NCI-H2227 (cell line): ENCODE results near the gene DAB1.

Experiments
- DNase-seq: peaks from one replicate; lab custom pipeline; 2025; ENCODE audit not compliant: unreplicated experiment; lab: John Stamatoyannopoulos, UW

Gene DAB1

DNA sequence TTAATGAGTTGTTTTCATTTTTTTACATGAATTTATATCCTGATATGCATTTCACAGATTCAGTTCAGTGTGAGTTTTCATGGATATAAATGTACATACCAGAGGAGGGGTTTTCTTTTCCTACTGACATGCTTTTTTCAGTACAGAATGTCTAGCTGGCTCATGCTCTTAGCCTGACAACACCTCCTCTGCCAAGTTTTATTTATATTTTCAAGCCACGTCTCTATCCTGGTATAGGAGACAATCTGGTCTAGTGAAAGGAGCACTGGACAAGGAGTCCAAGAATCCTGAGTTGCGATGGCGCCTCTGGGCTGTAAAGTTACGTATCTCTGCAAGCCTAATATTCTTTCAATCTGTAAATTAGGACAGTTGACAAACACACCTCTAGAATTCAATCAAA is 4.9 kb downstream of the DAB1 start:
- DNase-seq, result no peak

GRCh38 chr1:57411262-57411661 is 12.6 kb downstream of the DAB1 start:
- DNase-seq, result no peak

- no peak for DNase-seq
Measured at GRCh38 chr1:57410508-57410907, 13.4 kb downstream of the DAB1 start.

- DNase-seq, result no peak
Measured at GRCh38 chr1:57407928-57408327, 15.9 kb downstream of the DAB1 start.

DNA sequence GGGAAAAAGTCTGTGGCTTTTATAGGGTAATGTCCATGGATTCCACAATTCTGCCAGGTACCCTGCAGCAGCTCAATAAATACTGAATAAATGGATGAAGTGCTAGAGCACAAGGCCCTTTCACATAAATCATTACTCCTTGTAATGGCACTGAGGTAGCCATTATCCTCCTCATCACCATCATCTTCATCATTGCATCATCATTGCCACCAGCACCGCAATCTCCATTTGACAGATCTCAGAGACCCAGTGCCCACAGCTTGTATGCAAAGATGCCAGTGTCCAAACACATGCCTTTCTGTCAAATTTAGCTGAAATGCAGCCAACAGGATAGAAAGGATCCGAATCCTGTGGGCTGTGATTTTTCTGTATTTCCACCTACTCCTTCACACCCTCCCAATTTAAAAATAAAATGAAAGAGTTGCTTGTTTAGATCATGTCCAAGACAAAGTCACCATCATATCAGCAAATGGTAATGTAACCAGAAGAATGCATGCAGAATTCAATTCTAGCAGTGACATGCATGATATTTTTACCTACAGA is 17.4 kb downstream of the DAB1 start:
- DNase-seq, result no peak

GRCh38 chr1:57404884-57405283 is 19.0 kb downstream of the DAB1 start:
- no peak for DNase-seq

GRCh38 chr1:57403201-57403600 is 20.7 kb downstream of the DAB1 start:
- DNase-seq, result no peak

DNA sequence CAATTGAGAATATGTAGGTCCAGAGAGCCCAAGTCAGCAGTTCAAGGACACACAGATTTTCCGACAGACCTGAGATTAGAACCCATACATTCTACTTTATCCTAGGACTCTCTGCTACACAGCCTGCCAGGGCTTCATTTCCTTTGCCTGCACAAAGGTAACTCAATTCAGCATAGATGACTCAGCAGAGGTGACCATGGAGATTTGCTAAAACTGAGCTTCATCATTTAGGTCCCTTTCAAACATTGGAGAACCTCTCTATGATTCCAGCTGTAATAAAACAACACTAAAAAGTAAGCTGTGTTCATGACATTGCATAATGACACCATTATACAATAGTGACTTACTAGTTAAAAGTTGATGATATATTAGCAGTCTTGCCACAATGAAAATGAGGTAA is 22.2 kb downstream of the DAB1 start:
- no peak for DNase-seq

- DNase-seq, result no peak
Measured at GRCh38 chr1:57400048-57400447, 23.8 kb downstream of the DAB1 start.

GRCh38 chr1:57393058-57393584 is 30.7 kb downstream of the DAB1 start:
- no peak for DNase-seq

- DNase-seq, result peak; percentile 6
Measured at GRCh38 chr1:57385336-57385735, 38.5 kb downstream of the DAB1 start.

DNA sequence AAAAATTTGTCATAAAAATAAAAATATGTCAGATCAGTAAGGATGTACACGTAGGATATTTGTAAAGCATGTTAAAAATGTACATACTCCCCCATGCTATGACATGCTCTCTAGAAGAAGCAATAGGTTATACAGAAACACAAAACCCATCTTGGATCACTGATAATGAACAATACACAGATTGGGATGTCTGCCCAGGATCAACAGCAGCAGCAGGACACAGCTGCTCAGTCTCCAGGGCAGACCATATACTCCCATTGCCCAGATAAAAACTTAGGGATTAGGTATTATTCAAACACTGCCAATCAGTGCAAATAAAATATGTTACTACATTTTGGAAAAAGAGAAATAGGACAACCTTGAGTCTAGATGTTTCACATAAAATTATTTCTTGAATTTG is 39.0 kb downstream of the DAB1 start:
- no peak for DNase-seq

- DNase-seq, result no peak
Measured at GRCh38 chr1:57384284-57384683, 39.6 kb downstream of the DAB1 start.

GRCh38 chr1:57381871-57382270 is 42.0 kb downstream of the DAB1 start:
- DNase-seq, result no peak

DNA sequence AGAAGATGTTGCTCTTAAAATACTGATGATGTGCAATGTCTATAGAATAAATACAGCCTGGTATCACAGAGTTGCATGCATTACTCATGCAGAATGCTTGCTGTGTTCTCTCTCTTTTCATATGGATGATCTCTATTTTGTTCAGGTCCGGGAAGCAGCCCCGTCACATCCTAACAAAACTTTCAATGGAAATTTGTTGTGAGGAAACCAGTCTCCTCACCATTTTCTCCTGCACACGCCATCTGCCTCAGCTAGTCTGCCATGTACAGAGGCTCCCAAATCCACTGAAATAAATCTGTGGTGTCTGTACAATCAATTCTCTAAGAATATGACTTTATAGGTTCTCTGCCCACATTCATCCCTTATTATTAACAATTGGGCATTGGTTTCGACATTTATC is 42.4 kb downstream of the DAB1 start:
- DNase-seq, result no peak

GRCh38 chr1:57380923-57381322 is 42.9 kb downstream of the DAB1 start:
- no peak for DNase-seq

- no peak for DNase-seq
Measured at GRCh38 chr1:57378534-57378933, 45.3 kb downstream of the DAB1 start.

DNA sequence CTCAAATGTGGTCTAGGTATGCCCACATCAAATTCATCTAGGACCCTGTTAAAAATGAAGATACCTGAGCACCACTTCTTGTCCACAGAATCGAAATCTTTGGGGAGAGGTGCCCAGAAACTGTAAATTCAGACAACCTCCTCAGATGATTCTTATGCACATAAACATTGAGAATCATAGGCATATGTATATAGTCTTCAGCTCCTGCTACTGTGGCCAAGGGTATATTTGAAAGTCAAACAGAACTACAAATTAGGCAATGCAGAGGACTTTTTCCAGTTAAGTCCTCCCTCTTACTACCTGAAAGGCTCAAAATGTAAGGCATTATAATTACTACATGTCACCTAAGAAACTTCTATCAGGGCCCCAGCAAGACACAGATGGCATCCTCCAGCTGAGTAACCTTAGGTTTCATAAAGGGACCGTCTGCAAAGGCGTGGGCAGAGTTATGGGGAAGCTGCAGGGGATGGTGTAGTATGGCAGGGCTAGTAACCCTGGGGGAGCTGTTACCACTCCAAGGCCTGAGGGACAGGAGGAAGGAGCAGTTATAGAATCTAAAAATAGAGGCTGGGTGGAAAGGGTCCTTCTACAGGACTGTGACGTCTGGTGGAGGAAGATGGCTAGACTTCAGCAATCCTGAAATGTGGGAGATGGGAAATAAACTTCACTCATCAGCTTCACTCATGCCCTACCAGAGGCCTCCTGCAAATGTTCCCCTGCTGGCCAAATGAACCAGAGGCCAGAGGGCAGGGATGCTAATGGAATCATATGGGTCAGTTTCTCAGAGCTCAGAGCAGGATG is 46.3 kb downstream of the DAB1 start:
- DNase-seq, result no peak

DNA sequence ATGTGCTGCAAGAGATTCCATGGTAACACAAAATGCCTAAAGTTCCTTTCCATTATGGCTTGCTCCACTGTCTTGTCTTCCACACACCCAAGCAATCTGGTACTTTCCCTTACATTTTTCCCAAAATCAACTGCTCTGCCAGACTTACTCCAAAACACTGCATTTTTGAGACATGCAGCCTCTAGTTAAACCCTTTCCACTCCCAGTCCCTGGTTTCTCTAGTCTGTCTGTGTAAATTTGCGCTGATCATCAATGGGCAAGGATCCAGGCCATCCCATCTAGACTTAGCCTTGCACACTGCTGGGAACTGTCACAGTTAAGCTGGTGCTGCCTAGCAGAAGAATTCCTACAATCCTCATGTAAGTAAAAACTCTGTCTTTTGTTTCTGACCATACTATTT is 47.8 kb downstream of the DAB1 start:
- no peak for DNase-seq

DNA sequence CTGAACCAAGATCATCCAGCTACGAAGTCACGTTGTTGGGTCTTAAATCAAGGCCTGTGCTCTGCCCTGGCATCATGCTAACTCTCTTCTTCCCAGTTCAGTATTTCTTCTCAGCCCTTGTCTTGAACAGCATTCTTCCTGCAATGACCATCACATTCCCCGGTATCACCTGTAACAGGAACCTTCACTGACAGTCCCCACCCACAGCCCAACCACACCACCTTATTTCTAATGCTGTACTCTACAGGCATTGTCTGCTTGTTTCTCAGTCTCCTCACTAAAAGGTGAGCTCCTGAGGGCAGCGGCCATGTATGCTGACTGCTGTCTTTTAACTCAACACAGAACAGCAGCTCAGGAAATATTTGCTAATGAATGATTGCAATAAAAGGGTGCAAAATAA is 54.0 kb downstream of the DAB1 start:
- no peak for DNase-seq

DNA sequence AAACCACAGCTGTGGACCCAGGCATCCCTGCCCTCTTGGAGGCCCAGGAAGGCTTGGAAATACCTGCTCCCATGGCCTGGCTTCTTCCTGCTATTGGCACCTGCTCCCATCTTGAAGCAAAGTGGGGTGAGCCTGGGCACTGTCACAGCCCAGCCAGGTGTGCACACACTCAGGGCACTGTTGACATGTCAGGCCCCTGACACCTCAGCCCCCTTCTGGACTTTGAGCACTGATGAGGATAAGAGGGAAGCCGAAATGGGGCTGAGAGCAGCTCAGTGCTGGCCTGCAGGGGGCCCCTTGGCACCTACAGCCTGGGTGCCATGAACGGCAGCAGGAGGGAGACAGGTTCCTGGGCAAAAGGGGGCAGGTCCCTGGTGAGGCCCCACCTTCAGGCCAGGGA is 55.9 kb downstream of the DAB1 start:
- no peak for DNase-seq

- DNase-seq, result no peak
Measured at GRCh38 chr1:57363643-57364042, 60.2 kb downstream of the DAB1 start.

- DNase-seq, result no peak
Measured at GRCh38 chr1:57363165-57363564, 60.7 kb downstream of the DAB1 start.
